ENCODE measurements around the gene EDEM1.
A peak's percentile ranks its signal among the peaks of the same experiment; 100 is the strongest.

EDEM1 gene

GRCh38 chr3:5198313-5198677 is 10.8 kb downstream of the EDEM1 start:
- no peaks in the 10 kb centered on the region for H3K9me3 Mint-ChIP-seq
- no peak for DNase-seq (ENCODE audit: low spot score)
- H3K36me3 Mint-ChIP-seq (ENCODE audit: low read depth), result peaks cover 84% of the 10 kb centered on the region
- peaks cover 54% of the 10 kb centered on the region for H3K4me1 Mint-ChIP-seq (ENCODE audit: low read depth)
- peak overlapping the region; percentile 90 for H3K27ac Mint-ChIP-seq
- H3K4me3 Mint-ChIP-seq, result peak overlapping the region; percentile 70
- no peaks in the 10 kb centered on the region for H3K27me3 Mint-ChIP-seq (ENCODE audit: low read depth)

DNA sequence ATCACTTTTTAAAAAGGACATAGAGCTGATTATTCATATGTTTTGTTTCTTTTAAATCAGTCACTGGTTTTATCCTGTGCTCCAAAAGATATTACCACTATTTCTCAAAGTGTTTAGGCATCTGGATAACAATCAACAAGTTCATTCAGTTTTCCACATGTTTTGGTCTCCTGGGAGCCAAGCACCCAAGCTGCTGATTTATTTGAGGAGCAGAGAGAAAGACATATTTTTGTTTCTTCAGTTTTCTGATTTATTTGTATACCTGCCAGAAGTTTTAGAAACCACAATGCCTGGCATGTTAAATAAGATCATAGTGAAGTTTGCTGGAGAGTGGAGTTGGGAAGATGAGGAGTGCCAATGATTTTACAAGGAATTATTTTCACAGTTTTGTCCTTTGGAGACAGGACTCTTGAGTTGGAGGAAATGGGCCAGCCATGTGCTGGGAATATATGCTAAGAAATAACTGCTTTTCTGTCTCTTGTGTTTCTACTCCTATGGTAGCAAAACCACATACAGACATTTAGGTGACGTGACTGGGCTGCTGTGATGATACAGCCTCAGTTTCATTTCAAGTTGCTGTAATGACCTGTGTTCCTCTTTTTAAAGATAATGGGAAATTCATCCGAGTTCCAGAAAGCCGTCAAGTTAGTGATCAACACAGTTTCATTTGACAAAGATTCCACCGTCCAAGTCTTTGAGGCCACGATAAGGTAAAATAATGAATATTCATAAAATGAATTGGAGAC is 11.7 kb downstream of the EDEM1 start:
- Mint-ChIP-seq H3K4me1 (ENCODE audit: low read depth) (peaks cover 49% of the 10 kb centered on the region), H3K27me3 (ENCODE audit: low read depth) (no peaks in the 10 kb centered on the region), H3K9me3 (no peaks in the 10 kb centered on the region), H3K36me3 (ENCODE audit: low read depth) (peaks cover 85% of the 10 kb centered on the region), H3K4me3 (peak overlapping the region; percentile 44), H3K27ac (peak overlapping the region; percentile 90)
- DNase-seq (ENCODE audit: low spot score), result no peak

GRCh38 chr3:5201536-5201935 is 14.0 kb downstream of the EDEM1 start:
- DNase-seq (ENCODE audit: low spot score), result no peak
- Mint-ChIP-seq H3K36me3 (ENCODE audit: low read depth) (peaks cover 83% of the 10 kb centered on the region), H3K9me3 (no peaks in the 10 kb centered on the region), H3K4me1 (ENCODE audit: low read depth) (peaks cover 26% of the 10 kb centered on the region), H3K27me3 (ENCODE audit: low read depth) (no peaks in the 10 kb centered on the region), H3K4me3 (no peak overlapping the region), H3K27ac (no peak overlapping the region)

- DNase-seq (ENCODE audit: low spot score), result no peak
- Mint-ChIP-seq H3K9me3 (no peaks in the 10 kb centered on the region), H3K36me3 (ENCODE audit: low read depth) (peaks cover 83% of the 10 kb centered on the region), H3K4me1 (ENCODE audit: low read depth) (peaks cover 19% of the 10 kb centered on the region), H3K4me3 (no peak overlapping the region), H3K27ac (no peak overlapping the region), H3K27me3 (ENCODE audit: low read depth) (no peaks in the 10 kb centered on the region)
Measured at GRCh38 chr3:5202222-5202621, 14.7 kb downstream of the EDEM1 start.

DNA sequence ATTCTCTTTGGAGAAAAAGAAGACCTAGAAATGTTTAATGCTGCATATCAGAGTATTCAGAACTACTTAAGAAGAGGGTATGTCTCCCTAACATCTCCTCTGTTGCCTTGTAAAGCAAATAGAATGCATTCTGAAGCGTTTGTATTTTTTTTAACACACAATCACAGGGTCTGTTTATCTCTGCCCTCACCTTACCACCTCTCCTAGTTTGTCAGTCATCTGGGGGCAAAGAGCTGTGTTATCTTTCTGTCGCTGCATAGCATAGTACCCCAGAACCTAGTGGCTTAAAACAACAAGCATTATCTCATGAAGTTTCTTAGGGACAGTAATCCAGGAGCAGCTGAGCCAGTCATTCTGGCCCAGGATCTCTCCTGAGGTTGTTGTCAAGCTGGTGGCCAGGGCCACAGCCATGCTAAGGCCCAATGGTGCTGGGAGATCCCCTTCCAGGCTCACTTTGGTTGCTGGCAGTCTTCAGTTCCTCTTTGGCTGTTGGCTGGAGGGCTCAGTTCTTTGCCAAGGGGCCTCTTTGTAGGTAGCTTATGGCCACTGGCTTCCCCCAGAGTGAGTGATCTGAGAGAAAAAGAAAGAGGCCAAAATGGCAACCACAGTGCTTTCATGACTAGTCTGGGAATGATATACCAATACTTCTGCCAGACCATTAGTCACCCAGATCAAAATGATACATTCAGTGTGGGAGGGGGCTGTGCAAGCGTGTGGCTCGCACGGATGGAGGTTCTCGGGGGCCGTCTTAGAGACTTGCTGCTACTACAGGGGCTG is 17.8 kb downstream of the EDEM1 start:
- Mint-ChIP-seq H3K4me1 (ENCODE audit: low read depth) (no peaks in the 10 kb centered on the region), H3K27ac (peak overlapping the region; percentile 36), H3K36me3 (ENCODE audit: low read depth) (peaks cover 85% of the 10 kb centered on the region), H3K4me3 (no peak overlapping the region), H3K27me3 (ENCODE audit: low read depth) (no peaks in the 10 kb centered on the region), H3K9me3 (no peaks in the 10 kb centered on the region)
- peak; percentile 37 for DNase-seq (ENCODE audit: low spot score)

DNA sequence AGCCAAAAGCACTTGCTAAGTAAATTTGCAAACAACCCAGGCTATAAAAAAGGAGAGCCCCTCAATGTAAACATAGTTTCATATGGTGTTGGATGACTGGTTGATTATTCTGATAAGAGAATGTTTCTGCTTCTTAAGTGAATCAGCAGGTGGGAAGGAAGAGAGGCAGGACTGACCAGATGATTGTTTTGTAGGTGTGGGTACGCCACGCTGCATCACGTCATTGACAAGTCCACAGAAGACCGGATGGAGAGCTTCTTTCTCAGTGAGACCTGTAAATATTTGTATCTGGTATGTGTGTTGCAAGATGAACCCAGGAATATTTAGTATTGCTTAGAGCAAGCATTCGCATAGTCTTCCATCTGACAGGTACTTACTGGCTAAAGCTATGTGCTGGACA is 23.4 kb downstream of the EDEM1 start:
- Mint-ChIP-seq H3K4me3 (no peak overlapping the region), H3K27ac (no peak overlapping the region), H3K4me1 (ENCODE audit: low read depth) (no peaks in the 10 kb centered on the region), H3K36me3 (ENCODE audit: low read depth) (peaks cover 90% of the 10 kb centered on the region), H3K27me3 (ENCODE audit: low read depth) (no peaks in the 10 kb centered on the region), H3K9me3 (no peaks in the 10 kb centered on the region)
- no peak for DNase-seq (ENCODE audit: low spot score)

DNA sequence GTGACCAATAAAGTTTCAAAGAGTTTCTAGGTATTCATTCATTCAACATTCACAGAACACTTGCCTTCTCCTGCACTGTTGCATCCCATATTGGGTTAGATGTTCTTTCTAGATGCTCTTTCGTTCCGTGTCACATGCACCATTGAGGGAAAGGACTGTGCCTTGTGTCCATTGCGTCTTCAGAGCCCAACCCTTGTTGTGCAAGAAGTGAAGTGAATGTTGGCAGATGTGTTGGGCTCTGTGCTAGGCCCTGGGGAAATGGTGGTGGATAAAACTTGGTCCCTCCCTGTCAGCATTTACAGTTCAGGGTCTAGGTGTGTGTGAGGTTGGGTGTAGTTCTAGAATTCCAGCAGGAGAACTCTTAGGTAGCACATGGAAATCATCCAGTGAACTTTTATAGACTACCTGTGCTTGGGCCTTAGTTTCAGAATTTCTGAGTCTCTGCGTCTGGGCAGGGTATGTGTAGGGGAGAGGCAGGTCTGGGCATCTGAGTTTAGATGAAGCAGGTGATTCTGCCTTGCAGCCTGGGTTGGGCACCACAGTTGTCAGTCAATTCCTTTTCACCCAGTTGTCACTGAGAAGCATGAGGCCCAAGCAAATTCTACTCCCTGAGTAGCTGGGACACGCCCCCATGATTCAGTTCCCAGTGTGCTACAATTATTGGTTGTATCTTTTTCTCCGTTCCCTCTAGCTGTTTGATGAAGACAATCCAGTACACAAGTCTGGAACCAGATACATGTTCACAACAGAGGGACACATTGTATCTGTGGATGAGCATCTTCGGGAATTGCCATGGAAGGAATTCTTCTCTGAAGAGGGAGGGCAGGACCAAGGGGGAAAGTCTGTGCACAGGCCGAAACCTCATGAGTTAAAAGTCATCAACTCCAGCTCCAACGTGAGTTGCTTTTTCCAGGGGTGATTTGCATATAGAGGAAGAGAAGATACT is 25.4 kb downstream of the EDEM1 start:
- Mint-ChIP-seq H3K27ac (peak overlapping the region; percentile 4), H3K27me3 (ENCODE audit: low read depth) (no peaks in the 10 kb centered on the region), H3K9me3 (no peaks in the 10 kb centered on the region), H3K4me3 (no peak overlapping the region), H3K4me1 (ENCODE audit: low read depth) (no peaks in the 10 kb centered on the region), H3K36me3 (ENCODE audit: low read depth) (peaks cover 84% of the 10 kb centered on the region)
- no peak for DNase-seq (ENCODE audit: low spot score)

DNA sequence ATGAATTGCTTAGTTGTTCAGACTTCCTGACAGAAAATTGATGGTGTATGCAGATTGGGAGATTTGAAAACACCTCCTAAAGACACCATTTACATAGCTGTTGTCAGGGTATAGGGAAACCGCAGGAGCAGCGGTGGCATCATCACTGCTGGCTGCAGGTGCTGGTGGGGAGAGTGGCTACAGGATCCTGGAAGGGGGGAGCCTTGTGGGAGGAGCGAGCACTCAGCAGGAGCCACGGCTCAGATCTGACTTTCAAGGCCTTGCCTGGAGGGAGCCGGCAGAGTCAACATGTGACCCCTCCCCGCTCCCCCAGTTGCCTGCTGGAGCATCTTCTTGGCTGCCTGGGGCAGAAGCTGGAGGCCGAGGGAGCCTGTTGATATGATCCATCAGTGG is 26.1 kb downstream of the EDEM1 start:
- Mint-ChIP-seq H3K4me1 (ENCODE audit: low read depth) (no peaks in the 10 kb centered on the region), H3K27me3 (ENCODE audit: low read depth) (no peaks in the 10 kb centered on the region), H3K9me3 (no peaks in the 10 kb centered on the region), H3K4me3 (no peak overlapping the region), H3K27ac (no peak overlapping the region), H3K36me3 (ENCODE audit: low read depth) (peaks cover 83% of the 10 kb centered on the region)
- DNase-seq (ENCODE audit: low spot score), result no peak

DNA sequence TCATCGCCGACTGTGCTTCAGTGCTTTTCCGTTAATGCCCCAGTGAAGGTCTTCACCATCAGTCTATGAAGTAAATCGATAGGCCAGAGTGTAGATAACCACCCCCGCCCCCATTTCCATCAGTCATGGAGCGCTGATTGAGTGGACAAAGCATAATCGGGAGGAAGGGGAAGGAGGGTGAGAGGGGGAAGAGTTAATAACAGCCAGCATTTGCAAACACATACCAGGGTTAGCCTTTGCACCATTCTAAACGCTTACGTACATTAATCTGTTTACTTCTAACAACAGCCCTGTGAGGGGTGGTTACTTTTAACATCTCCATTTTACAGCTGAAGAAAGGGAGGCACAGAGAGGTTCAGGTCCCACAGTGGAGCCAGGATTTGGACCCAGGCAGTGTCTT is 26.8 kb downstream of the EDEM1 start:
- no peaks in the 10 kb centered on the region for H3K27me3 Mint-ChIP-seq (ENCODE audit: low read depth)
- no peak overlapping the region for H3K27ac Mint-ChIP-seq
- H3K9me3 Mint-ChIP-seq, result no peaks in the 10 kb centered on the region
- no peak for DNase-seq (ENCODE audit: low spot score)
- H3K4me1 Mint-ChIP-seq (ENCODE audit: low read depth), result no peaks in the 10 kb centered on the region
- no peak overlapping the region for H3K4me3 Mint-ChIP-seq
- H3K36me3 Mint-ChIP-seq (ENCODE audit: low read depth), result peaks cover 83% of the 10 kb centered on the region

DNA sequence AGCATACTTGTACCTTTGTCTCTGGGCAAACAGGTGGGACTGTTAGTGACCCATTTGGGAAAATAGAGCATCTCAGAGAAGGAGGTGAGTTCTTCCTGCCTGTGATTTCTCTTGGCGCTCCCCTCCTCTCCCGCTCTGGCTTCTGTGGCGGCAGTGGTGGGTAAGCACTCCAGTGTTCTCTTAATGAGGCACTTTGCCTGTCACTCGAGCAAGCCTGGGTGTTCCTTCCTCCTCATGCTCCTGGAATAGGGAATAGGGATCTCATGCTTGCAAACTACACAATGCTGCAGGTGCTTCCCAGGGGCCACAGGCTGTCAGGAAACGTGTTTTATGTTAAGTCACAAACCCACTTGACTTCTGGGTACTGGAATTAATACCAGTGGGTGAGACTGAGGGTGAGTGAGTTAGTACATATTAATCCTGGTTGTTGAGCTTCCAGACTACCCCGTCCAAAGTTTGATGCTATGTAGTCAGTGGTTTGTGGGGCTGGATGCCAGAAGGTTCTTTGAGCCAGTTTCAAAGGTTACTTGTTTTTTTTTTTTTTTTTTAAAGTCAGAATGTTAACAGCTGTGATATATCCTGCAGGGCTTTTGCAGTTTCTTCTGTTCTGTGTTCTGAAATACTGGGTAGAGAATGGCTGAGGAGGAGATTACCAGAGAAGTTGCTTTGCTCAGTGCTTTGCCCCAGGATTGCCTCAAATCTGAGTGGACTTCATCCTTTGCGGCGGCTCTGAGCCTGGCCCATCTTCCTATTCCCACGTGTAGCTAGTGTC is 30.5 kb downstream of the EDEM1 start:
- no peak overlapping the region for H3K27ac Mint-ChIP-seq
- H3K4me3 Mint-ChIP-seq, result no peak overlapping the region
- H3K36me3 Mint-ChIP-seq (ENCODE audit: low read depth), result peaks cover 56% of the 10 kb centered on the region
- H3K27me3 Mint-ChIP-seq (ENCODE audit: low read depth), result no peaks in the 10 kb centered on the region
- DNase-seq (ENCODE audit: low spot score), result no peak
- no peaks in the 10 kb centered on the region for H3K9me3 Mint-ChIP-seq
- H3K4me1 Mint-ChIP-seq (ENCODE audit: low read depth), result no peaks in the 10 kb centered on the region

- peak overlapping the region; percentile 64 for H3K27ac Mint-ChIP-seq
- DNase-seq (ENCODE audit: low spot score), result no peak
- no peaks in the 10 kb centered on the region for H3K4me1 Mint-ChIP-seq (ENCODE audit: low read depth)
- no peaks in the 10 kb centered on the region for H3K9me3 Mint-ChIP-seq
- H3K4me3 Mint-ChIP-seq, result no peak overlapping the region
- no peaks in the 10 kb centered on the region for H3K27me3 Mint-ChIP-seq (ENCODE audit: low read depth)
- H3K36me3 Mint-ChIP-seq (ENCODE audit: low read depth), result peaks cover 49% of the 10 kb centered on the region
Measured at GRCh38 chr3:5218815-5219214, 31.3 kb downstream of the EDEM1 start.

DNA sequence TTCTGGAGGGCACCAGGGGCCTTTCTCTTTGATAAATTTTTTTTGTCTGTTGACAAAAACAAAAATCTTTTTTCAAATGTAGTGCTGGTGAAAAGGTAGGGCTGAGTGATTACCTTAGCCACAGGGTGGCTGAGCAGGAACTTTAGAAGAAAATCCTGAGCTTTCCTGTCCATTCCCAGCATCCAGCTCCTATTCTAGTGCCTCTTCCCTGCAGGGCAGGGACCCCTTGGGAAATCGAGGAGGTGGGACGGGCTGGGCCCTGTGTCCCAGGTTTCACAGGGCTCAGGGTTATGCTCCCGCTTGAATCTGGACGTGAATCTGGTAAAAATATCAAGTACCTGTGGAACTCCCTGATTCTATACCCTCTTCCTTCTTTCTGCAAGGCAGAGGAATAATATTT is 31.7 kb downstream of the EDEM1 start:
- no peak overlapping the region for H3K27ac Mint-ChIP-seq
- H3K27me3 Mint-ChIP-seq (ENCODE audit: low read depth), result no peaks in the 10 kb centered on the region
- no peaks in the 10 kb centered on the region for H3K4me1 Mint-ChIP-seq (ENCODE audit: low read depth)
- no peak overlapping the region for H3K4me3 Mint-ChIP-seq
- no peaks in the 10 kb centered on the region for H3K9me3 Mint-ChIP-seq
- DNase-seq (ENCODE audit: low spot score), result no peak
- H3K36me3 Mint-ChIP-seq (ENCODE audit: low read depth), result peaks cover 45% of the 10 kb centered on the region

DNA sequence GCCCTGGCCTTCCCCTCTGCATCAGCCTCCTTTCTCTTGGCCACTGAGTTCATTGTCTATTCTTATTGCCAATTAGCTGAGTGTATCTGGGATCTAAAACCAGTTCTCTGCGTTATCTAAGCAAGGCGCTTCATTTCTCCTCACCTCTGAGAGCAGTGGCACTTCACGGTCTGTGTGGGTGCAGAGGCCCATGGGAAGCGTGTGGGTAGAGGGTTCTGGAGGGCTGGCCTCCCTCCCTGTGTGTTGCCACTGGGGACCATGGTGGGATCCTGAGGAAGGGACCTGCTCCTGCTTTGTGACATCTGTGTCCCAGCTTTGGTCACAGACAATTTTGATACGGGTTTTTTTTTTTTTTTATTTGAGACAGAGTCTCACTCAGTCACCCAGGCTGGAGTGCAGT is 32.7 kb downstream of the EDEM1 start:
- DNase-seq (ENCODE audit: low spot score), result no peak
- Mint-ChIP-seq H3K4me1 (ENCODE audit: low read depth) (no peaks in the 10 kb centered on the region), H3K9me3 (no peaks in the 10 kb centered on the region), H3K36me3 (ENCODE audit: low read depth) (peaks cover 36% of the 10 kb centered on the region), H3K27ac (no peak overlapping the region), H3K4me3 (no peak overlapping the region), H3K27me3 (ENCODE audit: low read depth) (no peaks in the 10 kb centered on the region)

Data from T-helper 2 cell treated with Interferon-gamma antibody and Interleukin-4, amounts not matched to agents 5 μg/mL and 100 μg/mL, for 36 hours (primary cell).